ENCODE data around the gene ABTB2. TPM values are rescaled to one million over a fixed set of nuclear protein-coding genes. Genes with fewer than 3 reads are reported as not detected.

ABTB2 gene
- polyA plus RNA-seq, 1 donor from 2014 or later, result 0.68 TPM

GRCh38 chr11:34209809-34210208, 148.0 kb downstream of the ABTB2 start:
- H3K4me2 ChIP-seq (ENCODE audit: low read length), result no peak overlapping the region
- H3K27me3 ChIP-seq (ENCODE audit: insufficient read depth, low read depth, low read length), result no peaks in the 10 kb centered on the region
- H3F3A ChIP-seq (ENCODE audit: insufficient read depth, low read length, poor library complexity, severe bottlenecking), result no peaks in the 10 kb centered on the region
- no peaks in the 10 kb centered on the region for H3K9me2 ChIP-seq (ENCODE audit: insufficient read depth, low read length)
- no peak overlapping the region for H2AFZ ChIP-seq (ENCODE audit: low read depth, low read length)
- H3K4me3 ChIP-seq (ENCODE audit: low read length), result no peak overlapping the region
- no peak for TF ChIP-seq POLR2AphosphoS5 (IDR thresholded peaks at IDR 0.05)
- TF ChIP-seq TAF1 (IDR thresholded peaks at IDR 0.05; ENCODE audit: low read depth), result no peak
- TF ChIP-seq EP300 (conservative IDR thresholded peaks at IDR 0.05; ENCODE audit: poor library complexity, severe bottlenecking), result no peak
- no peak for TF ChIP-seq RAD21 (conservative IDR thresholded peaks at IDR 0.05)
- no peak for TF ChIP-seq MXI1 (conservative IDR thresholded peaks at IDR 0.05; ENCODE audit: poor library complexity, severe bottlenecking)
- TF ChIP-seq EZH2 (IDR thresholded peaks at IDR 0.05; ENCODE audit: borderline replicate concordance, insufficient read depth, low read length, poor library complexity, severe bottlenecking), result no peak
- TF ChIP-seq REST (IDR thresholded peaks at IDR 0.05; ENCODE audit: borderline replicate concordance), result no peak
- TF ChIP-seq SMC3 (conservative IDR thresholded peaks at IDR 0.05; ENCODE audit: poor library complexity), result no peak
- no peaks in the 10 kb centered on the region for H4K20me1 ChIP-seq (ENCODE audit: insufficient read depth)
- no peaks in the 10 kb centered on the region for H3K79me2 ChIP-seq (replicated peaks; ENCODE audit: insufficient read depth, low read length)
- H3K9me3 ChIP-seq (ENCODE audit: low read length), result no peaks in the 10 kb centered on the region
- H3K36me3 ChIP-seq (ENCODE audit: insufficient read depth, low read length), result no peaks in the 10 kb centered on the region
- H3K27ac ChIP-seq (ENCODE audit: low read length), result no peak overlapping the region
- H3K9ac ChIP-seq (ENCODE audit: low read length), result no peak overlapping the region

GRCh38 chr11:34208266-34209135, 149.3 kb downstream of the ABTB2 start:
- Histone ChIP-seq H2AFZ (ENCODE audit: low read depth, low read length) (no peak overlapping the region), H3K36me3 (ENCODE audit: insufficient read depth, low read length) (no peaks in the 10 kb centered on the region), H3K9me2 (ENCODE audit: insufficient read depth, low read length) (no peaks in the 10 kb centered on the region), H4K20me1 (ENCODE audit: insufficient read depth) (no peaks in the 10 kb centered on the region), H3K4me3 (ENCODE audit: low read length) (no peak overlapping the region), H3K79me2 (replicated peaks; ENCODE audit: insufficient read depth, low read length) (no peaks in the 10 kb centered on the region), H3K4me2 (ENCODE audit: low read length) (no peak overlapping the region), H3K9me3 (ENCODE audit: low read length) (no peaks in the 10 kb centered on the region), H3K27ac (ENCODE audit: low read length) (no peak overlapping the region), H3F3A (ENCODE audit: insufficient read depth, low read length, poor library complexity, severe bottlenecking) (no peaks in the 10 kb centered on the region), H3K9ac (ENCODE audit: low read length) (no peak overlapping the region), H3K27me3 (ENCODE audit: insufficient read depth, low read depth, low read length) (no peaks in the 10 kb centered on the region)
- no peak for TF ChIP-seq POLR2AphosphoS5 (IDR thresholded peaks at IDR 0.05)
- no peak for TF ChIP-seq RAD21 (conservative IDR thresholded peaks at IDR 0.05)
- no peak for TF ChIP-seq CTCF (IDR thresholded peaks at IDR 0.05; ENCODE audit: poor library complexity, severe bottlenecking)

Data from neural cell (in vitro differentiated cells).